ENCODE results near the gene EEF1E1. TPM values are rescaled to one million over a fixed set of nuclear protein-coding genes. Genes with fewer than 3 reads are reported as not detected.
"Not testable (repeated sequence)": the region's sequence is repeated elsewhere in the genome, so short reads cannot be mapped to it uniquely, and the experiment has no call there.

The EEF1E1 gene
- total RNA-seq, 4 donors from 2014 or later, result 14.9 to 27.0 TPM; not detected in 2

DNA sequence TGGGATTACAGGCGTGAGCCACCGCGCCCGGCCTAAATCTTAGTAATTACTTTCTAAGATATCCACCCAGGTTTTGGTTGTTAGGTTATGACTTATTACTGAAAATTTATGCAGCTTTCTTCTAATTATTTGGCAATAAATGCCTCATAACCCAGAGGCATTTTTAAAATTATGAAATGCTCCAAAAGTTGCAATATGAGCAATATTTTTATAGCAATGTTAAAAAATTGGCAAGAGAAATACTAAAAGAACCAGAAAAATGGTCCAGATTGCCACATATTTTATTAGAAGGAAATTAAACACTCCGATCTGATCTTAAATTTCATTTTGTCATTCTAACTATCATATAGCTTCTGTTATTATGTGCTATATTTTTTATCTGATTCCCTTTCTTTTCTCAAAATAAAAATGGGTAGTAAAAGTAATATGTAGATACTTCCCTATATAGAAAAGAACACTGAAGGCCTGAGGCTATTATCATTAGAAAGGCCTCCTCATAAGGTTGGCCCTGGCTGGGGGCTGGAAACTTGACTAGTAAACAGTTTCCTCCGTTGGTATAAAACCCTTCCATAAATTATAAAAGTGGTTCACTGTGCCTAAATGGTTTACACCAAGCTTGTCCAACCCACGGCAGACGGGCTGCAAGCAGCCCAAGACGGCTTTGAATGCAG lies 60.3 kb downstream of the EEF1E1 start:
- in situ Hi-C loops (cut with MboI; ENCODE audit: low pct_ligation_motif_present in 1 of 4, low pct_unique_long_range_greater_than_20kb in 1 of 4, low sequenced_read_pairs in 3 of 4), result no loop called here
- Histone ChIP-seq H3K27ac (no peak overlapping the region), H3K4me1 (no peaks in the 10 kb centered on the region), H3K36me3 (peaks cover 0 to 22% (median 6%) of the 10 kb centered on the region in 4 donors), H3K9me3 (no peaks in the 10 kb centered on the region), H3K27me3 (no peaks in the 10 kb centered on the region), H3K4me3 (no peak overlapping the region)
- no peak for DNase-seq
- 89 to 92% methylated on average over 9 of the region's 9 CpGs for WGBS, 2 donors (ENCODE audit: low coverage in 1 of 2)
- intact Hi-C loops (cut with DNase I; ENCODE audit: low total_unique reads), result no loop called here
- TF ChIP-seq POLR2AphosphoS5 (IDR thresholded peaks at IDR 0.05), result no peak
- TF ChIP-seq EP300 (IDR thresholded peaks at IDR 0.05; ENCODE audit: low read depth), result no peak
- TF ChIP-seq, protein P1, sequence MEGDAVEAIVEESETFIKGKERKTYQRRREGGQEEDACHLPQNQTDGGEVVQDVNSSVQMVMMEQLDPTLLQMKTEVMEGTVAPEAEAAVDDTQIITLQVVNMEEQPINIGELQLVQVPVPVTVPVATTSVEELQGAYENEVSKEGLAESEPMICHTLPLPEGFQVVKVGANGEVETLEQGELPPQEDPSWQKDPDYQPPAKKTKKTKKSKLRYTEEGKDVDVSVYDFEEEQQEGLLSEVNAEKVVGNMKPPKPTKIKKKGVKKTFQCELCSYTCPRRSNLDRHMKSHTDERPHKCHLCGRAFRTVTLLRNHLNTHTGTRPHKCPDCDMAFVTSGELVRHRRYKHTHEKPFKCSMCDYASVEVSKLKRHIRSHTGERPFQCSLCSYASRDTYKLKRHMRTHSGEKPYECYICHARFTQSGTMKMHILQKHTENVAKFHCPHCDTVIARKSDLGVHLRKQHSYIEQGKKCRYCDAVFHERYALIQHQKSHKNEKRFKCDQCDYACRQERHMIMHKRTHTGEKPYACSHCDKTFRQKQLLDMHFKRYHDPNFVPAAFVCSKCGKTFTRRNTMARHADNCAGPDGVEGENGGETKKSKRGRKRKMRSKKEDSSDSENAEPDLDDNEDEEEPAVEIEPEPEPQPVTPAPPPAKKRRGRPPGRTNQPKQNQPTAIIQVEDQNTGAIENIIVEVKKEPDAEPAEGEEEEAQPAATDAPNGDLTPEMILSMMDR (IDR thresholded peaks at IDR 0.05), result no peak
- TF ChIP-seq POLR2A (IDR thresholded peaks at IDR 0.05), result no peak

- H3K9me3 ChIP-seq; H3K4me3 ChIP-seq; H3K27ac ChIP-seq; H3K36me3 ChIP-seq; H3K27me3 ChIP-seq; in situ Hi-C loops (cut with MboI; ENCODE audit: low pct_ligation_motif_present in 1 of 4, low pct_unique_long_range_greater_than_20kb in 1 of 4, low sequenced_read_pairs in 3 of 4); DNase-seq; intact Hi-C loops (cut with DNase I; ENCODE audit: low total_unique reads); H3K4me1 ChIP-seq: not testable (repeated sequence)
- 90% methylated on average over 3 of the region's 3 CpGs; no CpG with 5 or more reads in 1 of the 2 donors for WGBS, 2 donors (ENCODE audit: low coverage in 1 of 2)
These were observed 68.2 kb downstream of the EEF1E1 start for GRCh38 chr6:8034107-8034506.

DNA sequence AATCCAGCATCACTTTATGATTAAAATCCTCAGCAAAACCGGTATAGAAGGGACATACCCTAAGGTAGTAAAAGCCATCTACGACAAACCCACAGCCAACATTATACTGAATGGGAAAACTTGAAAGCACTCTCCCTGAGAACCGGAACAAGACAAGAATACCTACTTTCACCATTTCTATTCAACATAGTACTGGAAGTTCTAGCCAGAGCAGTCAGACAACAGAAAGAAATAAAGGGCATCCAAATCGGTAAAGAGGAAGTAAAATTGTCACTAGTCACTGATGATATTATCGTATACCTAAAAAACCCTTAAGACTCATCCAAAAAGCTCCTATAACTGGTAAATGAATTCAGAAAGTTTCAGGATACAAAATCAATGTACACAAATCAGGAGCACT lies 71.4 kb downstream of the EEF1E1 start:
- 86 to 93% methylated on average over 5 of the region's 5 CpGs for WGBS, 2 donors (ENCODE audit: low coverage in 1 of 2)

More for the DNA sequence above, 71.4 kb downstream of the EEF1E1 start:
- H3K27me3 ChIP-seq, result no peaks in the 10 kb centered on the region
- no peak overlapping the region for H3K27ac ChIP-seq
- intact Hi-C loops (cut with DNase I; ENCODE audit: low total_unique reads) (no loop called here), in situ Hi-C loops (cut with MboI; ENCODE audit: low pct_ligation_motif_present in 1 of 4, low pct_unique_long_range_greater_than_20kb in 1 of 4, low sequenced_read_pairs in 3 of 4) (no loop called here)
- H3K4me3 ChIP-seq, result no peak overlapping the region
- TF ChIP-seq POLR2AphosphoS5 (IDR thresholded peaks at IDR 0.05) (no peak), POLR2A (IDR thresholded peaks at IDR 0.05) (no peak), EP300 (IDR thresholded peaks at IDR 0.05; ENCODE audit: low read depth) (no peak)
- TF ChIP-seq, protein P1 (IDR thresholded peaks at IDR 0.05), result no peak
- H3K9me3 ChIP-seq, result no peaks in the 10 kb centered on the region
- H3K4me1 ChIP-seq, result peaks cover 0 to 3% (median 0%) of the 10 kb centered on the region in 4 donors
- H3K36me3 ChIP-seq, result no peaks in the 10 kb centered on the region
- no peak for DNase-seq

Other genes starting within 250 kb of the EEF1E1 start
- gene TXNDC5, start 191.8 kb downstream of the EEF1E1 start, total RNA-seq, result 100 to 1,000 TPM in 1 of 4 donors, 10 to 100 TPM in 3; 17.2 to 217 (median 65.2) TPM
- gene BLOC1S5, start 38.2 kb downstream of the EEF1E1 start, total RNA-seq, result 10 to 100 TPM in 2 of 4 donors, 1 to 10 TPM in 2; 2.0 to 12.7 (median 10.3) TPM

All from transverse colon (tissue), 4 donors.